ENCODE data around the gene PRLH.
"Not testable (repeated sequence)": the region's sequence is repeated elsewhere in the genome, so short reads cannot be mapped to it uniquely, and the experiment has no call there.

The PRLH gene

GRCh38 chr2:237600205-237600846 is 34.0 kb downstream of the PRLH start:
- no peak for DNase-seq (ENCODE audit: low read depth, low spot score)

- no peak for DNase-seq (ENCODE audit: low read depth, low spot score)
Observed at GRCh38 chr2:237601453-237602116, 35.2 kb downstream of the PRLH start.

DNA sequence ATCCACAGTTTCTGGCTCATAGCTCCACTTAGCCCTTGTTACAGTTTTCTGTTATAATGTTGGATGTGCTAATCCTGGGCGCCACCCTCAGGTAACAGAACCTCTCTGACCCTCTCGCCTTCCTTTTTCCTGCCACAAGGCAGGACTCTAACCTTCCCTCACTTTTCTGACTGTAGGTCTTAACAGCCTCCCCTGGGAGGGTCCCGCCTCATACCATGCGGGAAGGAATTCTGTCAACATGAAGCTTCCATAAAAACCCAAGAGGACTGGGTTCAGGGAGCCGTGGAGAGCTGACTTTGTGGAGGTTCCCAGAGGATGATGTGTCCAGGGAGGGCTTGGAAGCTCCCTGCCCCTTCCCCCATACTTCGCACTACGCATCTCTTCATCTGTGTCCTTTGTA is 36.0 kb downstream of the PRLH start:
- no peak for DNase-seq (ENCODE audit: low read depth, low spot score)

- DNase-seq (ENCODE audit: low read depth, low spot score), result no peak
Observed at GRCh38 chr2:237603049-237603717, 36.8 kb downstream of the PRLH start.

DNA sequence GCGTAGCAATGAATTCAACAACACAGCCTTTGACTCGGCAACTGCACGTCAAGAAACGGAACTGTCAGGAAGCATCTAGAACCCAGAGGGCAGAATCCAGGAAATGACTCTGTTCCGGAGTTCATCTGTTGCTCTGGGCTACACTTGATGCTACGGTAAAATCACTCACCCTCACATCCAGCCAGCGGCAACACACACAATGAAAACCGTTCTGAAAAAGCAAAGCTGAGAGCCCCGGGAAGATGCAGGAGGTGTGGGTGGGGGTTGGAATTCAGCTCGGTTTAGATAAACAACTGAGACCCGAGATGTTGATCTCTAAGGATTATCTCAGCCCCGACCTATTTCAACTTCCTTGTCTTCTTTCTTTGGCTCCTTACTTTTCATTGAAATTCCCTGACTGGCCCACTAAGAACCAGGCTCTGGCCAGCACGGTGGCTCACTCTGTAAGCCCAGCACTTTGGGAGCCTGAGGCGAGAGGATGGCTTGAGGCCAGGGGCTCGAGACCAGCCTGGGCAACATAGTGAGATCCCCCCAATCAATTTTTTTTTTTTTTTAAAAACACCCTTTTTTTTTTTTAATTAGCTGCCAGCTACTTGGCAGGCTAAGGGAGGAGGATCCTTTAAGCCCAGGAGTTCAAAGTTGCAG is 37.5 kb downstream of the PRLH start:
- peak; percentile 42 for DNase-seq (ENCODE audit: low read depth, low spot score)

DNA sequence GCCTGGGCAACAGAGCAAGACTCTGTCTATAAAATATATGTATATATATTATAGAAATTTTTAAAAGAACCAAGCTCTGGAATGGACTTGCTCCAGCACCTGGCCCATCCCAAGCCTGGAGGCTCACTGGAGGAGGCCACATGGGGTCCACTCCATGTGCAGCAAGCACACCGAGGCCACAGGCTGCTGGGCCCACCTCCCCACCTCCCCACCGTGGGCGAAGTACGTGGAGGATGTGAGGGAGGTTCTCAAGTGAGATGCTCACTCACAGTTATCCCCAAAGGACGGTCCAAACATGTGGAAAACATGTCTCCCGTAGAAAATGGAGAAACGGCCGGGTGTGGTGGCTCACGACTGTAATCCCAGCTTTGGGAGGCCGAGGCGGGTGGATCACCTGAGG is 38.0 kb downstream of the PRLH start:
- DNase-seq (ENCODE audit: low read depth, low spot score), result no peak

- DNase-seq (ENCODE audit: low read depth, low spot score), result no peak
Observed at GRCh38 chr2:237604960-237605359, 38.6 kb downstream of the PRLH start.

DNA sequence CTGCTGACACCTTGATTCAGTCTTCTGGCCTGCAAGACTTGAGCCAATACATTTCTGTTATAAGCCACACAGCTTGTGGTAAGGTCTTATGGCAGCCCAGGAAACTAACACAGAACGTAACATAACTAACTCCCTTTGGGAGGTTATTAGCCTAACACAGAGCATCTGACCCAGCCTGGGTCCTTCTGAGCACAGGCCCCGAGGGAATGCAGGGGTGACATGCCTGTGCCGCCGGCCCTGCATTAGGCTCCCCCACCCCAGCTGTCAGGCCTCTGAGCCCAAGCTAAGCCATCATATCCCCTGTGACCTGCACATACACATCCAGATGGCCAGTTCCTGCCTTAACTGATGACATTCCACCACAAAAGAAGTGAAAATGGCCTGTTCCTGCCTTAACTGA is 40.1 kb downstream of the PRLH start:
- DNase-seq (ENCODE audit: low read depth, low spot score), result not testable (repeated sequence)

- no peak for DNase-seq (ENCODE audit: low read depth, low spot score)
Observed at GRCh38 chr2:237612527-237613357, 46.4 kb downstream of the PRLH start.

GRCh38 chr2:237613679-237614078 is 47.3 kb downstream of the PRLH start:
- no peak for DNase-seq (ENCODE audit: low read depth, low spot score)

DNA sequence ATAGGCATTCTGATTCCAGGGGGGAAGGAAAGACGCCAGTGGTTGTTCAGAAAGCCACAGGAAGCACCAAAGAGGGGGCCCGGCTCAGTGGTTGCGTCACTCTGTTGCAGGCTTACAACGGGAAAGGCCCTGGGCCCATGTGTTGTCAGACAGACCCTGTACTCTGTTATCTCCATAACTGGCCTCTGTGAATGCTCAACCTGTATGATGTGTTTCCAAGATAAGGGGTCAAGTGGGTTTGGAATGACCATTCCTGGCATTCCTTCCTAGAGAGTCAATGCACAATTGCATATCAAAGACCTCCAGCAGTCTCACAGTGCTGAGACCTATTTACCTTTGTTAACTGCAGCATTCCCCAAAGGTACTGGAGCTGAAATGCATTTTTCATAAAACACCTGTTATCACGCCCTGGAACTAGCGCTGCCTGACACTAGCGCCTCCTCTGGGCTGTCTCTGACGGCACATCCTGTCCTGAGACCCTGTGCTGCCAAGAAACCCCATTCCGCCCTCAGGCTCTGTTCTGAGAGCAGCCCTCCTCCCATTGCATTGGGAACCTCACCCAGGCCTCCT is 47.9 kb downstream of the PRLH start:
- DNase-seq (ENCODE audit: low read depth, low spot score), result peak; percentile 86

DNA sequence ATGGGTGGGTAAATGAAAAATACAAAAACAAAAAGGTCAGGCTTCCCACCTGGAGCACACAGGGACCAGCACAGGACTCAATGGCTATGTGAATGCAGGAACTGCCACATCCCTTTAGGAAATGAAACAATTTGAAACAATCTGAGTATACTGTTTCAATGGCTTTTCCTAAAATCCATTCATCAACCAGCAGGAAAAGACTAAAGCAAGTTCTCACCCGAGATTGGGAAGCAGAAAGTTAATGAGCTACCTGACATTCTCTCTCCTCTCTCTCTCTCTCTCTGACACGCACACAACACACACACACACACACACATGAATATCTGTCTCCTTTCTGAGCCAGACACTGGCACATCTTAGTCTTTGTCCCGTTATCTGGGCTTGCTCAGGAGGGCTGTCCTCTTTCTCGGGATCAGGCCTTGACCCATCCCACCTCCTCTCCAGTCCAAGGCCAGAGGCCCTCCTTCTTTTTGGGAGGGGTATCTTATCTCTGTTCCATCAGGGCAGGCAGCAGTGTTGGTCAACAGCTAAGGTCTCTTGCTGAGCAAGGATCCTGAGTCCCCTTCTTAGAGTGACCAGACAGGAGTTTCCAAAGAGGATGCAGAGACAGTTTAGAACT is 49.4 kb downstream of the PRLH start:
- DNase-seq (ENCODE audit: low read depth, low spot score), result no peak

DNA sequence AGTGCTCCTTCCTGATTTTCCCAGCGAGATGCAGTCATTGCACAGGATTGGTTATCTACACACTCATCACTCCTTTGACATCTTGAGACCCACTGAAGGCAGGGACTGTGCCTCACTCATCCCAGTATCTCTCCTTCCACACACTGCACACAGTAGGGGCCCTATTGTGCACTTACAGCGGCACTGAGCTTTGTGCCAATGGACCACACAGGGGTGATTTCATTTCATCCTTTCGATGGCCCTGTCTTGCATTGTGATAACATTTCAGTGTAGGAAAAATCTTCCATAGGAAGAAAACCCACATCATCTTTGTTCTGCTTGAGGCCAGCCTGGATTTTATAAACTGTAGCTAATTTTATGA is 50.0 kb downstream of the PRLH start:
- no peak for DNase-seq (ENCODE audit: low read depth, low spot score)
